Ectodermal cell (in vitro differentiated cells): ENCODE measurements around the gene KNDC1.
"Not testable (repeated sequence)": the region's sequence is repeated elsewhere in the genome, so short reads cannot be mapped to it uniquely, and the experiment has no call there.

Experiments used
- H3K27ac ChIP-seq: 2 replicates; pipeline ENCODE4 v1.7.0; 2013; ENCODE audit warnings: mild to moderate bottlenecking, low read depth, low read length; ENCODE audit not compliant: insufficient read depth, poor library complexity, severe bottlenecking
- H3K27me3 ChIP-seq: 2 replicates; pipeline ENCODE4 v1.7.0; 2013; ENCODE audit warnings: mild to moderate bottlenecking, low read length; ENCODE audit not compliant: insufficient read depth, control insufficient read depth, poor library complexity, severe bottlenecking
- H3K36me3 ChIP-seq: one replicate; pipeline ENCODE4 v1.7.0; 2013; ENCODE audit warnings: low read length; ENCODE audit not compliant: control insufficient read depth, insufficient read depth
- H3K4me1 ChIP-seq: one replicate; pipeline ENCODE4 v1.7.0; 2013; ENCODE audit warnings: low read length; ENCODE audit not compliant: control insufficient read depth, insufficient read depth
- H3K4me3 ChIP-seq: 2 replicates; pipeline ENCODE4 v1.7.0; 2013; ENCODE audit warnings: low read depth, low read length, control low read depth; ENCODE audit not compliant: insufficient read depth
- H3K9me3 ChIP-seq: 2 replicates; pipeline ENCODE4 v1.7.0; 2013; ENCODE audit warnings: mild to moderate bottlenecking, low read length, moderate library complexity; ENCODE audit not compliant: control insufficient read depth
- WGBS, 2 experiments: methylation state at CpG; one replicate each; pipeline ENCODE4 v1.1.7; 2013; ENCODE audit warnings: missing lambda C conversion rate in 2 of 2; 5-methylcytosine and 5-hydroxymethylcytosine counted together

Gene KNDC1

GRCh38 chr10:133142523-133143199, 17.4 kb upstream of the KNDC1 start:
- Histone ChIP-seq H3K9me3 (no peaks in the 10 kb centered on the region), H3K4me3 (no peak overlapping the region), H3K27ac (no peak overlapping the region), H3K36me3 (no peaks in the 10 kb centered on the region), H3K4me1 (peaks cover 3% of the 10 kb centered on the region), H3K27me3 (no peaks in the 10 kb centered on the region)
- WGBS, 2 experiments, result 93 to 94% methylated on average over 24 of the region's 24 CpGs

DNA sequence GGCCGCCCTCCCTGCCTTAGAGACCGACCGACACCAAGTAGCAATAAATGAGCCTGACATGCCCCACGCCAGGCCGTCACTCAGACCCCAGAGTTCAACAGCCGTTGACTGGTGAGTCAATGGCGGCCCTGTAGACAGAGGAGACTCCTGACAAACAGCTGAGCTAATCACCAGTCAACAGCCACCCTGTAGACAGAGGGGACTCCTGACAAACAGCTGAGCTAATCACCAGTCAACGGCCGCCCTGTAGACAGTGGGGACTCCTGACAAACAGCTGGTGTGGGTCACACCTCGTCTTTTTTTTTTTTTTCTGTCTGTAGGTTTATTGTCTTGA, 16.9 kb upstream of the KNDC1 start:
- 84 to 87% methylated on average over 10 of the region's 10 CpGs for WGBS, 2 experiments
- H3K9me3 ChIP-seq, result no peaks in the 10 kb centered on the region
- no peak overlapping the region for H3K27ac ChIP-seq

DNA sequence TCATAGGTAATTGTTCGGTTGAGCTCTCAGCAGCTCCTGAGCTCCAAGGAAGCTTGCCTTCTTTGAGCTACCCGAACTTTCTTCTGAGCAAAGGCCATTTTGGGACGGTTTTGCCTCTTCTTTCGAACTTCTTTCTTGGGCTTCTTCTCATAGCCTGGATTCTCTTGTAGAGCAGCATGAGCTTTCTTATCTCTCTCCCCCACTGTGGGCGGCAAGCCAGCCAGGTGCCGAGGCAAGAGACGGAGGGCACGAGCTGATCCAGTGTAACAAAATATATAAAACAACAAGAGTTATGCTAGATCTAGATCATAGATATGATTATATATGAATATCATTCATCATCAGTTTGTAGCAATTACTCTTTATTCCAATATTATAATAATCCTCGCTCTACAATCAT, 16.5 kb upstream of the KNDC1 start:
- WGBS, 2 experiments, result 74 to 78% methylated on average over 8 to 9 of the region's 9 CpGs
- Histone ChIP-seq H3K36me3 (no peaks in the 10 kb centered on the region), H3K4me3 (no peak overlapping the region), H3K4me1 (peaks cover 3% of the 10 kb centered on the region), H3K9me3 (no peaks in the 10 kb centered on the region), H3K27me3 (no peaks in the 10 kb centered on the region), H3K27ac (no peak overlapping the region)

More for the DNA sequence above, 16.9 kb upstream of the KNDC1 start:
- Histone ChIP-seq H3K4me3 (no peak overlapping the region), H3K36me3 (no peaks in the 10 kb centered on the region), H3K4me1 (peaks cover 3% of the 10 kb centered on the region), H3K27me3 (no peaks in the 10 kb centered on the region)

DNA sequence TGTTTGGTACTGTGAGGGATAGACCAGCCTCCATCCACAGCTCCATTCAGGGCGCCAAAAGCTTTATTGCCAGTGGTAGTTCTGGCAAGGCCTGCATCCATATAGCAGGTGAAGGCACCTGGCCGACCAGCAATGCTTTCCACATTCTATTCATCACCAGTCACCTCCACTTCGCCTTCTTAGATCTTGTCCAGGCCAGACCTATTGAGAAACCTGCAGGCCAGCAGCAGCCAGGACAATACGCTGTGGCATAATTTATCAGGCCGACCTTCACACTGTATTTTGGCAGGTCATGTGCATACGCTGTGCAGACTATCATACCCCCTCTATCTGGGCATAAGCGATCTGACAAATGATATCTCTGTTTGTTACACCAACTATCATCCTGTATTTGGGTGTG, 15.2 kb upstream of the KNDC1 start:
- Histone ChIP-seq H3K4me3 (no peak overlapping the region), H3K27me3 (no peaks in the 10 kb centered on the region), H3K4me1 (peaks cover under 1% of the 10 kb centered on the region), H3K9me3 (no peaks in the 10 kb centered on the region), H3K36me3 (no peaks in the 10 kb centered on the region), H3K27ac (no peak overlapping the region)
- WGBS, 2 experiments, result 94% methylated on average over 7 of the region's 7 CpGs

GRCh38 chr10:133150226-133150625, 9.8 kb upstream of the KNDC1 start:
- WGBS, 2 experiments, result 95 to 96% methylated on average over 8 of the region's 8 CpGs
- Histone ChIP-seq H3K27ac (no peak overlapping the region), H3K9me3 (no peaks in the 10 kb centered on the region), H3K4me3 (no peak overlapping the region), H3K4me1 (peaks cover 6% of the 10 kb centered on the region), H3K36me3 (no peaks in the 10 kb centered on the region), H3K27me3 (no peaks in the 10 kb centered on the region)

- Histone ChIP-seq H3K27me3 (no peaks in the 10 kb centered on the region), H3K4me3 (no peak overlapping the region), H3K27ac (no peak overlapping the region), H3K4me1 (peaks cover 6% of the 10 kb centered on the region), H3K9me3 (no peaks in the 10 kb centered on the region), H3K36me3 (no peaks in the 10 kb centered on the region)
- 91 to 92% methylated on average over 12 of the region's 12 CpGs for WGBS, 2 experiments
These were observed 9.4 kb upstream of the KNDC1 start for GRCh38 chr10:133150656-133151055.

DNA sequence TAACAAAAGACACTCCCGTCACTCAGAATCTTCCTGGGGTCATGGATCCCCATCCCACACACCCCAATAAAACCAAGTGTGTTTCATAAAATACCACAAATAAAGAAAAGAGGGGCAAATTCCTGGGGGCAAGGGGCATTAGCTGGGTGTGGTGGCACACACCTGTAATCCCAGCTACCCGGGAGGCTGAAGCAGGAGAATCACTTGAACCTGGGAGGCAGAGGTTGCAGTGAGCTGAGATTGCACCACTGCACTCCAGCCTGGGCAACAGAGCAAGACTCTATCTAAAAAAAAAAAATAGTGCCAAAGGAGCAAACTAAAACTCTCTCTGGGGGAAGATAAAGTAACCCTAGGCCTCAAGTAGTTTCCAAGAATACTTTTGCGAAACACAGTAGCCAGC, 8.9 kb upstream of the KNDC1 start:
- H3K9me3 ChIP-seq, H3K4me1 ChIP-seq, H3K4me3 ChIP-seq, H3K27ac ChIP-seq, H3K36me3 ChIP-seq, H3K27me3 ChIP-seq: not testable (repeated sequence)
- WGBS, 2 experiments, result 66 to 73% methylated on average over 3 of the region's 3 CpGs

- peaks cover 6% of the 10 kb centered on the region for H3K4me1 ChIP-seq
- no peaks in the 10 kb centered on the region for H3K36me3 ChIP-seq
- no peak overlapping the region for H3K4me3 ChIP-seq
These were observed 8.5 kb upstream of the KNDC1 start for GRCh38 chr10:133151543-133151972.

GRCh38 chr10:133154411-133154810, 5.6 kb upstream of the KNDC1 start:
- H3K4me3 ChIP-seq, result no peak overlapping the region
- no peaks in the 10 kb centered on the region for H3K36me3 ChIP-seq
- no peaks in the 10 kb centered on the region for H3K9me3 ChIP-seq
- WGBS, 2 experiments, result 76 to 86% methylated on average over 4 of the region's 4 CpGs
- H3K4me1 ChIP-seq, result peaks cover 6% of the 10 kb centered on the region
- H3K27me3 ChIP-seq, result no peaks in the 10 kb centered on the region
- no peak overlapping the region for H3K27ac ChIP-seq

More at GRCh38 chr10:133151543-133151972, 8.5 kb upstream of the KNDC1 start:
- Histone ChIP-seq H3K27me3 (no peaks in the 10 kb centered on the region), H3K9me3 (no peaks in the 10 kb centered on the region), H3K27ac (peak overlapping the region; percentile 80)
- WGBS, 2 experiments, result 2 to 3% methylated on average over 9 of the region's 9 CpGs

- Histone ChIP-seq H3K4me1 (peaks cover 6% of the 10 kb centered on the region), H3K27me3 (no peaks in the 10 kb centered on the region), H3K27ac (no peak overlapping the region), H3K4me3 (no peak overlapping the region), H3K9me3 (no peaks in the 10 kb centered on the region), H3K36me3 (no peaks in the 10 kb centered on the region)
- 90 to 92% methylated on average over 26 to 28 of the region's 30 CpGs for WGBS, 2 experiments
These were observed 4.8 kb upstream of the KNDC1 start for GRCh38 chr10:133154996-133155778.
